ENCODE measurements around the gene SLC35A2.
A peak's percentile ranks its signal among the peaks of the same experiment; 100 is the strongest.

SLC35A2 gene

GRCh38 chrX:48918643-48919340 is 7.3 kb upstream of the SLC35A2 start, which contains the start of gene PIM2:
Gene PIM2, minus strand, starts transcription at chrX:48919024. Its CDS starts 190 bp downstream, at chrX:48918834.
- DNase-seq: peak; percentile 95 to 96
- TF ChIP-seq GATA1 (IDR thresholded peaks at IDR 0.05; ENCODE audit: low read depth, low read length) (no peak), POLR2A (IDR thresholded peaks at IDR 0.05; ENCODE audit: low read length) (peak; percentile 94)

GRCh38 chrX:48918301-48918642 is 6.8 kb upstream of the SLC35A2 start:
- TF ChIP-seq POLR2A (IDR thresholded peaks at IDR 0.05; ENCODE audit: low read length) (no peak), GATA1 (IDR thresholded peaks at IDR 0.05; ENCODE audit: low read depth, low read length) (no peak)
- DNase-seq: peak in 1 of 2 experiments; percentile 36

- peak; percentile 94 for DNase-seq
- peak; percentile 42 for TF ChIP-seq POLR2A (IDR thresholded peaks at IDR 0.05; ENCODE audit: low read length)
- no peak for TF ChIP-seq GATA1 (IDR thresholded peaks at IDR 0.05; ENCODE audit: low read depth, low read length)
Observed at GRCh38 chrX:48917139-48918001, 5.9 kb upstream of the SLC35A2 start.

GRCh38 chrX:48914593-48915493 is 3.4 kb upstream of the SLC35A2 start:
- DNase-seq: no peak
- TF ChIP-seq GATA1 (IDR thresholded peaks at IDR 0.05; ENCODE audit: low read depth, low read length) (no peak), POLR2A (IDR thresholded peaks at IDR 0.05; ENCODE audit: low read length) (no peak)

DNA sequence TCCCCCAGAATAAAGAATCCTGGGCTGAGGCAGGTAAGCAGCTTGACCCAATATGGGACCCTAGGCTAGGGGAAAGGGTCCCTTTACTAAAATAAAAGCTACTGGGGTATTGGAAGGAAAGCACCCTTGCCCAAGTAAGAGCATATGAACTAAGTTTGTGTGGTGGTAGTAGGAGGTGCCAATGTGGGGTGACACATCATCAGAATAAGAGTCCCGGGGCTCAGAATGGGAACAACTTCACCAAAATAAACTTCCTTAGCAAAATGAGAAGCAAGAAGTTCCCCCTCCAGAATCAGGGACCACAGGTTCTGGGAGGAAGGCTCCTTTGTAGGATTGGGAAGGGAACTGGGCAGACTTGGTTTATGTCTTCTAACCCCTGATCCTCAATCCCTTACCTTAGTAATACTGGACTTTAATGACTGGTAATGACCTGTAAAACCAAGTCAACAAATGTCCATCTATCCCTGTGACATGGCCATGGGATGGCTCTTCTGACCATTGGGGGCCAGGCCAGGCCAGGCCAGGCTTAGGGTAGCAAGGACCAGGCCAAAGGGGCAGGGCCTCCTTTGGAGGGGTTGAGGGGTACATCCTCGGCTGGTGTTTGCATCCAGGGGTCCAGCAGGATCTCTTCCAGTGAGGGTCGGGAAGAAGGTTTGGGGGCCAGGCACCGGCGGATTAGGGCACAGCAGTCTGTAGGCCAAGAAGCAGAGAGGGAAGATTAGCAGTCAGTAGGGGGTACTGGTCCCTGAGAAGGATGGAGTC is 2.3 kb upstream of the SLC35A2 start:
- TF ChIP-seq POLR2A (IDR thresholded peaks at IDR 0.05; ENCODE audit: low read length) (peak; percentile 10), GATA1 (IDR thresholded peaks at IDR 0.05; ENCODE audit: low read depth, low read length) (no peak)

DNA sequence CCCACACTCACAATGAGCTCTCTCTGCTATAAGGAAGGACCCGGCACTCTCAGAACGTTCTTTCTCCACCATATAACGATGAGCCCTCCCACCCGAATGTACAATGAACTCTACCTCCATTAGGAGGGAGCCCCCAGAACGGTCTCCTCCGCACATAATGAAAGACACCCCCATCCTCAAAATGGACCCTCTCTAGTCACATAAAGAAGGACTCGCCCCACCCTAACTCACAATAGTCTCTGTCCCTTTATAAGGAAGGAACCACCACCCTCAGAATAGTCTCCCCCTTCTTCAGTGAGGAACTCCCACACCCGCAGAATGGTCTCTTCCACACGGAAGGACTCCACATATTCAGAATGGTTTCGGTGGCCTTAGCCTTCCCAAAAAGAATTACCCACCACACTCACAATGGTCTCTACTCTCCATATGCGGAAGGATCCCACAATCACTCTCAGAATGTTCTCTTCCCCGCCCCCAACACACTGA is 477 bp downstream of the SLC35A2 start:
- TF ChIP-seq POLR2A (IDR thresholded peaks at IDR 0.05; ENCODE audit: low read length) (no peak), GATA1 (IDR thresholded peaks at IDR 0.05; ENCODE audit: low read depth, low read length) (no peak)
- peak; percentile 57 to 63 for DNase-seq

More for the DNA sequence above, 2.3 kb upstream of the SLC35A2 start:
- DNase-seq: no peak

DNA sequence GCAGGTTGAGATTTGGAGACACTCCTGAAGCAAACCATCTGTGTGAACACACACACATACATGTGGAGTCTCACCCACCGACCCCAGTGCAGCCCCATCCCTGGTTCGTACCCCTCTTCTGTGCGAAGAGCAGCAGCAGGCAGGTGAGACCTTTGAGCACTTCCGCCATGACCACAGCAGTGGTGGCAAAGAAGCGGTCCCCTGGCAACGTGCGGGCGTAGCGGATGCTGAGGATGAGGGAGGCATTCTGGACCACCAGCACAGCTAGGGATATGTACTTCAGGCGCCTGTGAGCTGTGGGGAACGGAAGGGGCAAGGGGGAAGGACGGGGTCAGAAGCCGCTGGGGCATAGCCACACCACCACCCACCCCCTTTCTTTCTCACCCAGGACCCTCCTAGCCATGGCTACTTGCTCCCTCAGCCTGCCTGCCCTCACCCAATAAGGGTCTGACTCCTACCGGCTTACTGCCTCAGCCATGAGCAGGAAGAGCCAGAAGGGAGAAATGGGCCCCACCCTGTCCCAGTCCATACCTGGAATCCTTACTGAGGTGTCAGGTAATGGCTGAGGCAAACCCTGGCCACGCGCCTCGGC is 1.6 kb downstream of the SLC35A2 start:
- TF ChIP-seq GATA1 (IDR thresholded peaks at IDR 0.05; ENCODE audit: low read depth, low read length) (no peak), POLR2A (IDR thresholded peaks at IDR 0.05; ENCODE audit: low read length) (no peak)
- DNase-seq: no peak

GRCh38 chrX:48908600-48908999 is 2.8 kb downstream of the SLC35A2 start:
- DNase-seq: no peak
- TF ChIP-seq GATA1 (IDR thresholded peaks at IDR 0.05; ENCODE audit: low read depth, low read length) (no peak), POLR2A (IDR thresholded peaks at IDR 0.05; ENCODE audit: low read length) (no peak)

DNA sequence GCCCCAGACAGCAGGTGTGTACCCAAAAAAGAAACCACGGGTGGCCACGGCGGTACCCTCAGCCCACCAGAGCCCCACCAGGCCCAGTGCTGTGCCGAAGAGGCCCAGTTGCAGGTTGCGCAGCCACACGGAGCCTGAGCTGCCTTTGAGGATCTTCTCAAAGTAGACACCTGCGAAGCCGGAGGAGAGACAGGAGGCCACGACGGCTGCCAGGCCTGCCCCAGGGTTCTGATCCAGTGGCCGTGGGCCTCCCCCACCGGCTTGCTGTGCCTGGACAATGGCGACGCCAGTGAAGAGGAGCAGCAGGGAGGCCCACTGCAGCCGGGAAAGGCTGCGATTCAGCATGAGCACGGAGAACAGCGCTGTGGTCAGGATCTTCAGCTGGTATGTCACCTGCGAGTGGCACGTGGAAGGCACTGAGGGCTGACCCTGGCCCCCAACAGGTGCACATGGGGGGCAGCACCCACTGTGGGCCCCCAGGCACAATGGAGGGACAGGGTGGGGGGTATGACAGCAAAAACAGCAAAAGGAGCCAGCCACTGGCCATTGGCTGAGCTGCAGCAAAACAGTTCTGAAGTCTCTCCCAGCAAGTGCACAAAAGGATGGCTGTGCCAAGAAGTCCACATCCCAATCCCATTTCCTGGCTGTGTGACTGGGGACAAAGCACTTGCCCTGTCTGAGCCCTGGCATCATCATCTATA is 6.2 kb downstream of the SLC35A2 start:
- TF ChIP-seq POLR2A (IDR thresholded peaks at IDR 0.05; ENCODE audit: low read length) (no peak), GATA1 (IDR thresholded peaks at IDR 0.05; ENCODE audit: low read depth, low read length) (no peak)
- no peak for DNase-seq

DNA sequence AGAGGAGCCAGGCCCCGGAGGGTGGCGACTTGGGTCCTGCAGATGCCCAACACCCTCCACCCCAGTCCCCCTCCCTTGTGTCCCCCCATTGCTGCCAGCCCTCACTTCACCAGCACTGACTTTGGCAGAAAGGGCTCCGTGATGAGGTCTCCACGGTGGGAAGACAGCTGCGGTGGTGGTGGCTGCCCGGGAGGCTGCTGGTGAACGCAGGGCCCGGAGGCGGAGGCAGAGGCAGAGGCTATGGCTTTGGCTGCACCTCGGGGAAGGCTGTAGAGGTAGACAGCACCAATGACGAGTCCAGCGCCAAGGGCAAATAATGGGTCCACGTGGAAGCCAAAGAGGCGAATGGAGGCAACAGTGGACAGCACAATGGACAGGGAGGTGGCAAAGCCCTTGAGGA is 6.8 kb downstream of the SLC35A2 start:
- TF ChIP-seq POLR2A (IDR thresholded peaks at IDR 0.05; ENCODE audit: low read length) (no peak), GATA1 (IDR thresholded peaks at IDR 0.05; ENCODE audit: low read depth, low read length) (no peak)
- no peak for DNase-seq

DNA sequence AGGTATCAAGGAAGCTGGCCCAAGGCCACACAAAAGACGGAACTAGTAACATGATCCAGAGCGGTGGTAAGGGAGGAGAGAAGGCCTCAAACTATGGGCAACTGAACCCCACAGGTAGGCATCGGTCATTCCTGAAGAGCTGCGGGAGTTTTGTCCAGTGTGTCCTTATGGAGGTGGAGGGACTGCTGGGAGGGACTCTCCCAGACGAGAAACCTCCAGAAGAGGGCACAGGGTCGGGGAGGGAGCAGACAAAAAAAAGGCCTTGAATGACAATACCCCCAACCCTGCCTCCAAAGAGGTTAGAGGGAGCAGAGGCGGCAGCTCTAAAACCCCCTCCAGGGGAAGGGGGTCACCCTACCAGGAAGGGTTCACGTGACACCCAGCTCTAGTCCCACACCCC is 7.3 kb downstream of the SLC35A2 start:
- DNase-seq: no peak
- TF ChIP-seq POLR2A (IDR thresholded peaks at IDR 0.05; ENCODE audit: low read length): no peak
- TF ChIP-seq GATA1 (IDR thresholded peaks at IDR 0.05; ENCODE audit: low read depth, low read length): no peak

- no peak for DNase-seq
- TF ChIP-seq GATA1 (IDR thresholded peaks at IDR 0.05; ENCODE audit: low read depth, low read length): no peak
Observed at GRCh38 chrX:48903290-48903689, 8.2 kb downstream of the SLC35A2 start.

Data from erythroblast (primary cell).